HT-29 (cell line): Measurements from ENCODE around the gene BDKRB2. TPM values are rescaled to one million over a fixed set of nuclear protein-coding genes. Genes with fewer than 3 reads are reported as not detected.

ENCODE experiments used
- DNase-seq: peaks from one replicate; pipeline ENCODE4 v3.0.0-alpha.2; 2015; ENCODE audit warnings: low spot score
- total RNA-seq: library from RNA; depleted of rRNA; stranded (reverse); fragments of >200 nt; shearing (Covaris generic); gene quantifications from 2 replicates; pipeline ENCODE4 v1.2.3, GENCODE V29; 2014

BDKRB2 gene
- total RNA-seq, 1 experiment from 2014 or later, result 0.05 TPM

GRCh38 chr14:96176275-96176674 is 28.4 kb upstream of the BDKRB2 start:
- DNase-seq, result no peak

- no peak for DNase-seq
These were observed 27.8 kb upstream of the BDKRB2 start for GRCh38 chr14:96176811-96177211.

GRCh38 chr14:96177766-96178375 is 26.8 kb upstream of the BDKRB2 start:
- no peak for DNase-seq

- no peak for DNase-seq
These were observed 25.9 kb upstream of the BDKRB2 start for GRCh38 chr14:96178461-96179321.

- DNase-seq, result no peak
These were observed 24.4 kb upstream of the BDKRB2 start for GRCh38 chr14:96180043-96180874.

GRCh38 chr14:96181186-96182056 is 23.2 kb upstream of the BDKRB2 start:
- no peak for DNase-seq

GRCh38 chr14:96182546-96182945 is 22.1 kb upstream of the BDKRB2 start:
- DNase-seq, result no peak

- DNase-seq, result no peak
These were observed 19.9 kb upstream of the BDKRB2 start for GRCh38 chr14:96184737-96185136.

GRCh38 chr14:96187216-96188031 is 17.2 kb upstream of the BDKRB2 start:
- no peak for DNase-seq

GRCh38 chr14:96189281-96189711 is 15.3 kb upstream of the BDKRB2 start:
- DNase-seq, result no peak

- DNase-seq, result no peak
These were observed 13.3 kb upstream of the BDKRB2 start for GRCh38 chr14:96191353-96191752.

- DNase-seq, result no peak
These were observed 12.7 kb upstream of the BDKRB2 start for GRCh38 chr14:96191841-96192462.

GRCh38 chr14:96192975-96193805 is 11.4 kb upstream of the BDKRB2 start:
- DNase-seq, result no peak

- DNase-seq, result no peak
These were observed 10.4 kb upstream of the BDKRB2 start for GRCh38 chr14:96194262-96194656.

GRCh38 chr14:96194657-96195431 is 9.8 kb upstream of the BDKRB2 start:
- no peak for DNase-seq

GRCh38 chr14:96195441-96196081 is 9.1 kb upstream of the BDKRB2 start:
- DNase-seq, result no peak

GRCh38 chr14:96197163-96197852 is 7.3 kb upstream of the BDKRB2 start:
- DNase-seq, result no peak
